ENCODE data around the gene RAB3C.

GRCh38 chr5:58629271-58630159, 46.6 kb downstream of the RAB3C start:
- no peak for TF ChIP-seq POLR2A (IDR thresholded peaks at IDR 0.05)
- TF ChIP-seq CTCF (IDR thresholded peaks at IDR 0.05) = no peak
